ENCODE data around the gene STK35.

STK35 gene

GRCh38 chr20:2133318-2134183 lies 31.9 kb downstream of the STK35 start:
- DNase-seq (ENCODE audit: low read depth in 3 of 3), result no peak

GRCh38 chr20:2135013-2135412 lies 33.4 kb downstream of the STK35 start:
- no peak for DNase-seq (ENCODE audit: low read depth in 3 of 3)

- DNase-seq (ENCODE audit: low read depth in 3 of 3), result no peak
Observed at GRCh38 chr20:2136275-2136674, 34.6 kb downstream of the STK35 start.

GRCh38 chr20:2137552-2138201 lies 36.0 kb downstream of the STK35 start:
- no peak for DNase-seq (ENCODE audit: low read depth in 3 of 3)

- DNase-seq (ENCODE audit: low read depth in 3 of 3), result no peak
Observed at GRCh38 chr20:2138396-2138795, 36.8 kb downstream of the STK35 start.

- DNase-seq (ENCODE audit: low read depth in 3 of 3), result no peak
Observed at GRCh38 chr20:2139250-2139649, 37.6 kb downstream of the STK35 start.

- no peak for DNase-seq (ENCODE audit: low read depth in 3 of 3)
Observed at GRCh38 chr20:2139736-2140135, 38.1 kb downstream of the STK35 start.

GRCh38 chr20:2140561-2140960 lies 38.9 kb downstream of the STK35 start:
- no peak for DNase-seq (ENCODE audit: low read depth in 3 of 3)

GRCh38 chr20:2141600-2142575 lies 40.3 kb downstream of the STK35 start:
- no peak for DNase-seq (ENCODE audit: low read depth in 3 of 3)

- no peak for DNase-seq (ENCODE audit: low read depth in 3 of 3)
Observed at GRCh38 chr20:2142649-2143048, 41.0 kb downstream of the STK35 start.

- DNase-seq (ENCODE audit: low read depth in 3 of 3), result no peak
Observed at GRCh38 chr20:2143594-2143993, 42.0 kb downstream of the STK35 start.

- no peak for DNase-seq (ENCODE audit: low read depth in 3 of 3)
Observed at GRCh38 chr20:2144850-2145249, 43.2 kb downstream of the STK35 start.

GRCh38 chr20:2145376-2145775 lies 43.7 kb downstream of the STK35 start:
- DNase-seq (ENCODE audit: low read depth in 3 of 3), result no peak

GRCh38 chr20:2146080-2146867 lies 44.6 kb downstream of the STK35 start:
- no peak for DNase-seq (ENCODE audit: low read depth in 3 of 3)

GRCh38 chr20:2149507-2149906 lies 47.9 kb downstream of the STK35 start:
- no peak for DNase-seq (ENCODE audit: low read depth in 3 of 3)

GRCh38 chr20:2150660-2151059 lies 49.0 kb downstream of the STK35 start:
- no peak for DNase-seq (ENCODE audit: low read depth in 3 of 3)

GRCh38 chr20:2151858-2152281 lies 50.2 kb downstream of the STK35 start:
- no peak for DNase-seq (ENCODE audit: low read depth in 3 of 3)

- no peak for DNase-seq (ENCODE audit: low read depth in 3 of 3)
Observed at GRCh38 chr20:2152317-2152716, 50.7 kb downstream of the STK35 start.

GRCh38 chr20:2153326-2153725 lies 51.7 kb downstream of the STK35 start:
- DNase-seq (ENCODE audit: low read depth in 3 of 3), result no peak

- DNase-seq (ENCODE audit: low read depth in 3 of 3), result no peak
Observed at GRCh38 chr20:2156224-2156623, 54.6 kb downstream of the STK35 start.
